Caco-2 (cell line): ENCODE measurements around the gene ADARB1. TPM values are rescaled to one million over a fixed set of nuclear protein-coding genes. Genes with fewer than 3 reads are reported as not detected.

ENCODE experiments used
- BruUV-seq: library from RNA; stranded (reverse); fragments of 400-500 nt; replicated peaks from 2 replicates; lab custom pipeline; 2021; lab: Mats Ljungman, UMichigan
- CTCF ChIA-PET: fragments of 300-600 bp; sonication (Branson Sonifier 250); formaldehyde crosslinking; loops from one replicate; lab custom pipeline; 2022; ENCODE audit warnings: antibody characterized with exemption; lab: Charles Lee
- POLR2A ChIA-PET: fragments of 300-600 bp; sonication (Branson Sonifier 250); formaldehyde crosslinking; loops from one replicate; lab custom pipeline; 2022; ENCODE audit warnings: antibody characterized with exemption; lab: Charles Lee
- DNase-seq, 2 experiments: peaks; one replicate each; pipeline versions ENCODE4 v3.0.0 to v3.0.0-alpha.2; 2020 to 2022
- H3K27me3 ChIP-seq: replicated peaks from 2 replicates; pipeline ENCODE4 v1.6.0; 2011; ENCODE audit warnings: low read length; ENCODE audit not compliant: control insufficient read depth, insufficient read depth
- H3K36me3 ChIP-seq: 2 replicates; pipeline ENCODE4 v1.5.1; 2011; ENCODE audit warnings: low read length; ENCODE audit not compliant: control insufficient read depth, insufficient read depth
- H3K4me1 ChIP-seq: fragments of 250-450 bp; sonication (Bioruptor Pico); 2 replicates; pipeline ENCODE4 v1.5.1; 2020; ENCODE audit warnings: mild to moderate bottlenecking
- H3K4me3 ChIP-seq: 2 replicates; pipeline ENCODE4 v1.5.1; 2011; ENCODE audit warnings: low read depth, mild to moderate bottlenecking, control low read depth, low read length
- H3K9me3 ChIP-seq: fragments of 250-450 bp; sonication (Bioruptor Pico); 2 replicates; pipeline ENCODE4 v1.5.1; 2020; ENCODE audit warnings: mild to moderate bottlenecking, moderate library complexity
- H3K27ac Mint-ChIP-seq: one replicate; pipeline ENCODE4 v1.8.0; 2022; ENCODE audit warnings: mixed read lengths; ENCODE audit not compliant: unreplicated experiment
- H3K27me3 Mint-ChIP-seq: one replicate; pipeline ENCODE4 v1.8.0; 2022; ENCODE audit warnings: mixed read lengths; ENCODE audit not compliant: insufficient read depth, unreplicated experiment
- H3K36me3 Mint-ChIP-seq: one replicate; pipeline ENCODE4 v1.8.0; 2022; ENCODE audit warnings: mild to moderate bottlenecking, mixed read lengths; ENCODE audit not compliant: insufficient read depth, unreplicated experiment
- H3K4me1 Mint-ChIP-seq: one replicate; pipeline ENCODE4 v1.8.0; 2022; ENCODE audit warnings: low read depth, mixed read lengths; ENCODE audit not compliant: unreplicated experiment
- H3K4me3 Mint-ChIP-seq: one replicate; pipeline ENCODE4 v1.8.0; 2022; ENCODE audit warnings: mild to moderate bottlenecking, moderate library complexity, mixed read lengths; ENCODE audit not compliant: unreplicated experiment
- H3K9me3 Mint-ChIP-seq: one replicate; pipeline ENCODE4 v1.8.0; 2022; ENCODE audit warnings: mixed read lengths; ENCODE audit not compliant: unreplicated experiment
- intact Hi-C: fragments of 100-400 bp; cut with micrococcal nuclease; formaldehyde crosslinking; loops from one replicate; pipeline ENCODE4 v1.10.0; 2022; ENCODE audit not compliant: unreplicated experiment
- total RNA-seq: library from RNA; stranded (reverse); gene quantifications from 2 replicates; pipeline ENCODE4 v1.2.3, GENCODE V29; 2022
- TF ChIP-seq, protein P1 (sequence below), 2 experiments: fragments of 200-600 bp in 1 of 2; IDR thresholded peaks; 1 replicate in 1 of 2; 2 replicates in 1 of 2; pipeline versions ENCODE4 v1.5.1 to v1.8.0; 2011 to 2022; ENCODE audit warnings: antibody characterized with exemption in 1 of 2, control low read depth in 1 of 2, inconsistent platforms in 1 of 2, low read depth in 1 of 2, low read length in 1 of 2, mild to moderate bottlenecking in 1 of 2, moderate library complexity in 1 of 2; ENCODE audit not compliant: insufficient read depth in 1 of 2, severe bottlenecking in 1 of 2, unreplicated experiment in 1 of 2

Gene ADARB1
- total RNA-seq, 1 experiment from 2014 or later = 25.4 TPM

DNA sequence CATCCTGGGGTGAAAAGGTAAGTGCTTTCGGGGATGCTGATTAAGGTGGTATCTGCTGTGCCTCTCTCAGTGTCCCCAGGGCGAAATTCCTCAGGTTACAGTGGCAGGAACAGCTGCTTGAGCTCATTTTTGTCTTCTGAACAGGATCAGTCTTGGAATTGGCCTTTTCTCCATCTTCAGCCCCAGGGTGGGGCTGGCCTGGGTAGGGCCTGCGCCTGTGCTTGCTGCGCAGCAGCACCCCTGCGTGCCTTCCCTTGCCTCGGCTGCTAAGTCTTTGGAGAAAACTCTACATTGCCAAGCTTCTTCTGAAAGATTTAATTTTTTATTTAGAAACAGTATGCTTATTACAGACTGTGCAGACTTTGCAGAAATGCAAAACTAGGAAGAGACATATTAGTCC, 41.7 kb downstream of the ADARB1 start:
- DNase-seq = no peak
- Histone ChIP-seq H3K4me1 (no peaks in the 10 kb centered on the region), H3K36me3 (no peaks in the 10 kb centered on the region), H3K27me3 (no peaks in the 10 kb centered on the region), H3K4me3 (no peak overlapping the region), H3K9me3 (no peaks in the 10 kb centered on the region)
- Mint-ChIP-seq H3K9me3 (no peaks in the 10 kb centered on the region), H3K27ac (no peak overlapping the region), H3K27me3 (no peaks in the 10 kb centered on the region), H3K4me3 (no peak overlapping the region), H3K4me1 (peaks cover 8% of the 10 kb centered on the region), H3K36me3 (no peaks in the 10 kb centered on the region)
- TF ChIP-seq, protein P1, sequence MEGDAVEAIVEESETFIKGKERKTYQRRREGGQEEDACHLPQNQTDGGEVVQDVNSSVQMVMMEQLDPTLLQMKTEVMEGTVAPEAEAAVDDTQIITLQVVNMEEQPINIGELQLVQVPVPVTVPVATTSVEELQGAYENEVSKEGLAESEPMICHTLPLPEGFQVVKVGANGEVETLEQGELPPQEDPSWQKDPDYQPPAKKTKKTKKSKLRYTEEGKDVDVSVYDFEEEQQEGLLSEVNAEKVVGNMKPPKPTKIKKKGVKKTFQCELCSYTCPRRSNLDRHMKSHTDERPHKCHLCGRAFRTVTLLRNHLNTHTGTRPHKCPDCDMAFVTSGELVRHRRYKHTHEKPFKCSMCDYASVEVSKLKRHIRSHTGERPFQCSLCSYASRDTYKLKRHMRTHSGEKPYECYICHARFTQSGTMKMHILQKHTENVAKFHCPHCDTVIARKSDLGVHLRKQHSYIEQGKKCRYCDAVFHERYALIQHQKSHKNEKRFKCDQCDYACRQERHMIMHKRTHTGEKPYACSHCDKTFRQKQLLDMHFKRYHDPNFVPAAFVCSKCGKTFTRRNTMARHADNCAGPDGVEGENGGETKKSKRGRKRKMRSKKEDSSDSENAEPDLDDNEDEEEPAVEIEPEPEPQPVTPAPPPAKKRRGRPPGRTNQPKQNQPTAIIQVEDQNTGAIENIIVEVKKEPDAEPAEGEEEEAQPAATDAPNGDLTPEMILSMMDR (IDR thresholded peaks at IDR 0.05; ENCODE audit: insufficient read depth in 1 of 2, low read depth in 1 of 2, low read length in 1 of 2, severe bottlenecking in 1 of 2, unreplicated experiment in 1 of 2) = no peak
- POLR2A ChIA-PET = no interaction called here
- BruUV-seq = no TSS peak
- CTCF ChIA-PET = no interaction called here
- intact Hi-C loops = no loop called here

DNA sequence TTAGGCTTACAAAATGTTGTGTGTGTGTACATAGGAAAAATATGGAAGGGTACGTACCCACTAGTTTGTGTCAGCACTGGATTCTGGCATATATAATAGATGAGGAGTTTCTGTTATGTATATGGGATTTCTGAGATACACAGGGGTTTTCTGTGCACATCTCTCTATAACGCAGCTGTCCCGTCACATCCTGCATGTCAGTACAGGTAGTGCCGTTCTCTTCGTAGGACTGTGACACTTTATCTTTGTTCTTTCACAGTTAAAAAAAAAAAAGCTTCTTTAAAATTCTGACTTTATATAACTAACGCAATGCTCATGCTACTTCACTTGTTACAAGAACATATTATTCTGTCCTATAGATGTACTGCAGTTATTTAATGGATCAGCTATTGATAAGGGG, 42.9 kb downstream of the ADARB1 start:
- Mint-ChIP-seq H3K4me3 (no peak overlapping the region), H3K27ac (no peak overlapping the region), H3K9me3 (no peaks in the 10 kb centered on the region), H3K36me3 (no peaks in the 10 kb centered on the region), H3K4me1 (peaks cover 15% of the 10 kb centered on the region), H3K27me3 (no peaks in the 10 kb centered on the region)
- H3K9me3 ChIP-seq = no peaks in the 10 kb centered on the region
- H3K36me3 ChIP-seq = no peaks in the 10 kb centered on the region
- intact Hi-C loops = no loop called here
- no peak for DNase-seq
- H3K4me3 ChIP-seq = no peak overlapping the region
- TF ChIP-seq, protein P1 (IDR thresholded peaks at IDR 0.05; ENCODE audit: insufficient read depth in 1 of 2, low read depth in 1 of 2, low read length in 1 of 2, severe bottlenecking in 1 of 2, unreplicated experiment in 1 of 2) = no peak
- BruUV-seq = no TSS peak
- ChIA-PET CTCF (no interaction called here), POLR2A (no interaction called here)
- no peaks in the 10 kb centered on the region for H3K27me3 ChIP-seq
- H3K4me1 ChIP-seq = no peaks in the 10 kb centered on the region

GRCh38 chr21:45118099-45118498, 43.7 kb downstream of the ADARB1 start:
- H3K4me3 ChIP-seq = no peak overlapping the region
- TF ChIP-seq, protein P1 (IDR thresholded peaks at IDR 0.05; ENCODE audit: insufficient read depth in 1 of 2, low read depth in 1 of 2, low read length in 1 of 2, severe bottlenecking in 1 of 2, unreplicated experiment in 1 of 2) = no peak
- no peaks in the 10 kb centered on the region for H3K27me3 Mint-ChIP-seq
- H3K4me1 ChIP-seq = no peaks in the 10 kb centered on the region
- no peaks in the 10 kb centered on the region for H3K9me3 ChIP-seq
- no peaks in the 10 kb centered on the region for H3K9me3 Mint-ChIP-seq
- H3K36me3 ChIP-seq = no peaks in the 10 kb centered on the region
- ChIA-PET POLR2A (no interaction called here), CTCF (no interaction called here)
- no TSS peak for BruUV-seq
- no peaks in the 10 kb centered on the region for H3K36me3 Mint-ChIP-seq
- H3K27me3 ChIP-seq = no peaks in the 10 kb centered on the region
- no peak overlapping the region for H3K27ac Mint-ChIP-seq
- no peak for DNase-seq
- peaks cover 15% of the 10 kb centered on the region for H3K4me1 Mint-ChIP-seq
- intact Hi-C loops = no loop called here
- H3K4me3 Mint-ChIP-seq = no peak overlapping the region
